ENCODE results near the gene ZNF385B.
"Not testable (repeated sequence)": the region's sequence is repeated elsewhere in the genome, so short reads cannot be mapped to it uniquely, and the experiment has no call there.

GRCh38 chr2:179629776-179630175, 231.6 kb downstream of the ZNF385B start:
- not testable (repeated sequence) for TF ChIP-seq CTCF, POLR2A (IDR thresholded peaks at IDR 0.05)
